Naive thymus-derived CD4-positive, alpha-beta T cell (primary cell): ENCODE measurements around the gene CACYBP. TPM values are rescaled to one million over a fixed set of nuclear protein-coding genes. Genes with fewer than 3 reads are reported as not detected.

Source experiments
- ATAC-seq: fragments of 150-1000 bp; cut with Tn5 transposase; 2 replicates; pipeline ENCODE4 v1.10.0; 2021; ENCODE audit warnings: mild to moderate bottlenecking, moderate library complexity
- CTCF ChIA-PET: fragments of 350-600 bp; sonication (Branson Sonifier 250); formaldehyde crosslinking; loops from one replicate; lab custom pipeline; 2021; ENCODE audit warnings: antibody characterized with exemption; lab: Charles Lee
- POLR2A ChIA-PET: fragments of 350-600 bp; sonication (Branson Sonifier 250); formaldehyde crosslinking; loops from one replicate; lab custom pipeline; 2021; ENCODE audit warnings: antibody characterized with exemption, inconsistent platforms; lab: Charles Lee
- DNase-seq, 9 donors: peaks; one replicate each; pipeline versions ENCODE4 v3.0.0 to v3.0.0-alpha.2; 2020 to 2022; ENCODE audit warnings: mixed read lengths in 1 of 9
- H3K27ac ChIP-seq: one replicate; pipeline ENCODE4 v1.7.0; 2013; ENCODE audit warnings: mild to moderate bottlenecking, low read depth, low read length, moderate library complexity
- H3K27me3 ChIP-seq, 2 donors: one replicate each; pipeline ENCODE4 v1.7.0; 2013; ENCODE audit warnings: low read length in 2 of 2, mild to moderate bottlenecking in 2 of 2, moderate library complexity in 2 of 2; ENCODE audit not compliant: control insufficient read depth in 2 of 2, insufficient read depth in 2 of 2
- H3K36me3 ChIP-seq, 3 experiments: 1 replicate in 2 of 3; 2 replicates in 1 of 3; pipeline ENCODE4 v1.7.0; 2013; ENCODE audit warnings: low read length in 3 of 3, mild to moderate bottlenecking in 3 of 3, moderate library complexity in 1 of 3; ENCODE audit not compliant: insufficient read depth in 3 of 3, control insufficient read depth in 2 of 3
- H3K4me1 ChIP-seq, 2 donors: one replicate each; pipeline ENCODE4 v1.7.0; 2013; ENCODE audit warnings: low read length in 2 of 2, mild to moderate bottlenecking in 2 of 2, moderate library complexity in 1 of 2; ENCODE audit not compliant: control insufficient read depth in 2 of 2, insufficient read depth in 2 of 2
- H3K4me3 ChIP-seq: 2 replicates; pipeline ENCODE4 v1.7.0; 2013; ENCODE audit warnings: mild to moderate bottlenecking, low read length
- H3K9me3 ChIP-seq, 3 experiments: 1 replicate in 2 of 3; 2 replicates in 1 of 3; pipeline ENCODE4 v1.7.0; 2013; ENCODE audit warnings: low read length in 3 of 3; ENCODE audit not compliant: control insufficient read depth in 2 of 3
- H3K27ac Mint-ChIP-seq, 9 donors: one replicate each; pipeline ENCODE4 v1.8.0; 2020 to 2022; ENCODE audit warnings: mixed read lengths in 9 of 9, mild to moderate bottlenecking in 8 of 9, moderate library complexity in 5 of 9, inconsistent platforms in 2 of 9
- H3K27me3 Mint-ChIP-seq, 5 donors: one replicate each; pipeline ENCODE4 v1.8.0; 2021 to 2022; ENCODE audit warnings: mixed read lengths in 5 of 5, mild to moderate bottlenecking in 1 of 5
- H3K36me3 Mint-ChIP-seq, 5 donors: one replicate each; pipeline ENCODE4 v1.8.0; 2020 to 2022; ENCODE audit warnings: mixed read lengths in 5 of 5, mild to moderate bottlenecking in 3 of 5, inconsistent platforms in 1 of 5
- H3K4me1 Mint-ChIP-seq, 7 donors: one replicate each; pipeline ENCODE4 v1.8.0; 2020 to 2022; ENCODE audit warnings: mixed read lengths in 7 of 7, mild to moderate bottlenecking in 3 of 7, inconsistent platforms in 1 of 7
- H3K4me3 Mint-ChIP-seq, 10 donors: one replicate each; pipeline ENCODE4 v1.8.0; 2020 to 2022; ENCODE audit warnings: mild to moderate bottlenecking in 10 of 10, mixed read lengths in 10 of 10, moderate library complexity in 6 of 10, inconsistent platforms in 2 of 10
- H3K9me3 Mint-ChIP-seq, 11 donors: one replicate each; pipeline ENCODE4 v1.8.0; 2020 to 2022; ENCODE audit warnings: mixed read lengths in 11 of 11, mild to moderate bottlenecking in 4 of 11, inconsistent platforms in 1 of 11, moderate library complexity in 1 of 11
- intact Hi-C, 2 donors: fragments of 100-400 bp; cut with micrococcal nuclease; formaldehyde crosslinking; loops; one replicate each; pipeline ENCODE4 v1.15.1; 2023
- polyA plus RNA-seq, 2 donors: library from polyadenylated mRNA; unstranded; fragments of 300-500 nt; fragmentation: Illumina TruSeq; gene quantifications; one replicate each; pipeline ENCODE4 v1.2.3, GENCODE V29; 2021
- total RNA-seq, 6 experiments: library from RNA in 5 of 6; stranded (reverse) in 5 of 6; gene quantifications; 1 replicate in 5 of 6; 2 replicates in 1 of 6; pipeline ENCODE4 v1.2.3 and lab custom pipeline; 2021 to 2026

Gene CACYBP
- total and polyA plus RNA-seq, 7 experiments from 2014 or later, result 70.8 to 192 (median 101) TPM

GRCh38 chr1:174964261-174964971 is 35.3 kb upstream of the CACYBP start:
- H3K4me1 ChIP-seq, result peaks cover 56% of the 10 kb centered on the region in 2 donors
- Mint-ChIP-seq H3K27ac (peak overlapping the region; percentile 87 to 99 (median 91)), H3K4me1 (peaks cover 27 to 64% (median 58%) of the 10 kb centered on the region in 7 donors)

GRCh38 chr1:174964972-174965361 is 34.8 kb upstream of the CACYBP start:
- CTCF ChIA-PET, result interaction anchor here (0.8 to 2.7 kb wide), 4 partner anchors 18 to 165 kb away, joined by 5 to 15 read pairs (median 10); no protein-coding TSS in a partner anchor
- DNase-seq (peak in 6 of 9 donors; percentile 41 to 70 (median 60)), ATAC-seq (peak; percentile 57)
- intact Hi-C loops, result loop anchor here (1.0 to 10.0 kb wide), 9 partner anchors 8 to 230 kb away; partner anchors contain the start of genes CACYBP (in 2 of the 2), MRPS14 (in 2 of the 2) and KIAA0040 (in 1 of the 2)
- Histone ChIP-seq H3K27me3 (no peaks in the 10 kb centered on the region), H3K4me1 (peaks cover 62% of the 10 kb centered on the region in 2 donors), H3K36me3 (no peaks in the 10 kb centered on the region), H3K4me3 (peak overlapping the region; percentile 39), H3K9me3 (no peaks in the 10 kb centered on the region), H3K27ac (peak overlapping the region; percentile 68)
- Mint-ChIP-seq H3K27ac (peak overlapping the region; percentile 87 to 99 (median 91)), H3K9me3 (peaks cover 0 to 2% (median 0%) of the 10 kb centered on the region in 11 donors), H3K4me1 (peaks cover 32 to 70% (median 64%) of the 10 kb centered on the region in 7 donors), H3K36me3 (peaks cover 0 to 6% (median 0%) of the 10 kb centered on the region in 5 donors), H3K4me3 (peak overlapping the region; percentile 67 to 93 (median 82)), H3K27me3 (no peaks in the 10 kb centered on the region)
- POLR2A ChIA-PET, result interaction anchor here (0.6 to 10.7 kb wide), 17 partner anchors 11 to 1096 kb away, joined by 3 to 227 read pairs (median 5); partner anchors contain the start of genes CACYBP, MRPS14 and ZBTB37

More at GRCh38 chr1:174964261-174964971, 35.3 kb upstream of the CACYBP start:
- Mint-ChIP-seq H3K9me3 (peaks cover 0 to 2% (median 0%) of the 10 kb centered on the region in 11 donors), H3K4me3 (peak overlapping the region; percentile 67 to 93 (median 82)), H3K36me3 (peaks cover 0 to 6% (median 0%) of the 10 kb centered on the region in 5 donors), H3K27me3 (no peaks in the 10 kb centered on the region)
- Histone ChIP-seq H3K27me3 (no peaks in the 10 kb centered on the region), H3K9me3 (no peaks in the 10 kb centered on the region), H3K4me3 (peak overlapping the region; percentile 39), H3K36me3 (no peaks in the 10 kb centered on the region), H3K27ac (peak overlapping the region; percentile 68)
- ATAC-seq, result peak; percentile 79
- POLR2A ChIA-PET, result interaction anchor here (0.6 to 10.7 kb wide), 11 partner anchors 10 to 165 kb away, joined by 3 to 227 read pairs (median 5); partner anchors contain the start of genes CACYBP and MRPS14
- intact Hi-C loops, result loop anchor here (1.0 to 10.0 kb wide), 6 partner anchors 26 to 230 kb away; partner anchors contain the start of genes MRPS14 (in 2 of the 2), CACYBP (in 1 of the 2) and KIAA0040 (in 1 of the 2)
- CTCF ChIA-PET, result interaction anchor here (1.0 kb wide), 1 partner anchor 164 kb away, joined by 3 read pairs; no protein-coding TSS in a partner anchor
- DNase-seq, result peak in 8 of 9 donors; percentile 26 to 82 (median 68)

GRCh38 chr1:174965362-174966007 is 34.3 kb upstream of the CACYBP start:
- Mint-ChIP-seq H3K4me1 (peaks cover 34 to 75% (median 69%) of the 10 kb centered on the region in 7 donors), H3K9me3 (peaks cover 0 to 2% (median 0%) of the 10 kb centered on the region in 11 donors), H3K4me3 (peak overlapping the region; percentile 67 to 93 (median 82)), H3K27ac (peak overlapping the region; percentile 87 to 99 (median 91)), H3K27me3 (no peaks in the 10 kb centered on the region), H3K36me3 (peaks cover 0 to 9% (median 0%) of the 10 kb centered on the region in 5 donors)
- DNase-seq, result peak in 4 of 9 donors; percentile 13 to 27 (median 20)
- Histone ChIP-seq H3K36me3 (no peaks in the 10 kb centered on the region), H3K4me3 (peak overlapping the region; percentile 39), H3K27ac (peak overlapping the region; percentile 68), H3K9me3 (no peaks in the 10 kb centered on the region), H3K4me1 (peaks cover 67% of the 10 kb centered on the region in 2 donors), H3K27me3 (no peaks in the 10 kb centered on the region)
- ChIA-PET CTCF (interaction anchor here (0.8 to 2.7 kb wide), 5 partner anchors 18 to 165 kb away, joined by 5 to 15 read pairs (median 6); no protein-coding TSS in a partner anchor), POLR2A (interaction anchor here (0.6 to 10.7 kb wide), 26 partner anchors 8 to 1097 kb away, joined by 3 to 227 read pairs (median 3); partner anchors contain the start of genes CACYBP, MRPS14 and ZBTB37)
- ATAC-seq, result no peak
- intact Hi-C loops, result loop anchor here (1.0 to 10.0 kb wide), 8 partner anchors 7 to 229 kb away; partner anchors contain the start of genes CACYBP (in 1 of the 2), KIAA0040 (in 1 of the 2) and MRPS14 (in 1 of the 2)

GRCh38 chr1:174966008-174966572 is 33.7 kb upstream of the CACYBP start:
- Mint-ChIP-seq H3K27me3 (no peaks in the 10 kb centered on the region), H3K4me1 (peaks cover 35 to 75% (median 67%) of the 10 kb centered on the region in 7 donors), H3K36me3 (peaks cover 0 to 9% (median 0%) of the 10 kb centered on the region in 5 donors), H3K9me3 (peaks cover 0 to 2% (median 0%) of the 10 kb centered on the region in 11 donors), H3K27ac (peak overlapping the region; percentile 87 to 99 (median 91)), H3K4me3 (peak overlapping the region; percentile 67 to 93 (median 82))
- Histone ChIP-seq H3K4me3 (peak overlapping the region; percentile 39), H3K9me3 (no peaks in the 10 kb centered on the region), H3K27ac (peak overlapping the region; percentile 68), H3K36me3 (no peaks in the 10 kb centered on the region), H3K27me3 (no peaks in the 10 kb centered on the region), H3K4me1 (peaks cover 68 to 71% of the 10 kb centered on the region in 2 donors)
- ChIA-PET POLR2A (interaction anchor here (0.6 to 10.7 kb wide), 25 partner anchors 8 to 1098 kb away, joined by 3 to 227 read pairs (median 3); partner anchors contain the start of genes CACYBP, MRPS14 and ZBTB37), CTCF (interaction anchor here (0.8 to 2.7 kb wide), 5 partner anchors 17 to 166 kb away, joined by 5 to 15 read pairs (median 6); no protein-coding TSS in a partner anchor)
- intact Hi-C loops, result loop anchor here in 1 of 2 donors (1.0 to 10.0 kb wide), 3 partner anchors 8 to 229 kb away; partner anchors contain the start of gene KIAA0040
- no peak for DNase-seq
- ATAC-seq, result no peak

- Histone ChIP-seq H3K4me1 (peaks cover 76 to 84% of the 10 kb centered on the region in 2 donors), H3K27me3 (no peaks in the 10 kb centered on the region), H3K4me3 (peak overlapping the region; percentile 18), H3K27ac (peak overlapping the region; percentile 71), H3K9me3 (no peaks in the 10 kb centered on the region), H3K36me3 (no peaks in the 10 kb centered on the region)
- Mint-ChIP-seq H3K27ac (peak overlapping the region; percentile 87 to 97 (median 92)), H3K9me3 (peaks cover 0 to 2% (median 0%) of the 10 kb centered on the region in 11 donors), H3K4me1 (peaks cover 46 to 90% (median 81%) of the 10 kb centered on the region in 7 donors), H3K27me3 (no peaks in the 10 kb centered on the region), H3K4me3 (peak overlapping the region; percentile 56 to 86 (median 74)), H3K36me3 (peaks cover 0 to 22% (median 5%) of the 10 kb centered on the region in 5 donors)
- POLR2A ChIA-PET, result interaction anchor here (0.6 to 10.7 kb wide), 19 partner anchors 11 to 1242 kb away, joined by 3 to 227 read pairs (median 5); partner anchors contain the start of genes CACYBP and MRPS14
- DNase-seq (peak in 7 of 9 donors; percentile 27 to 68 (median 58)), ATAC-seq (peak; percentile 24)
- intact Hi-C loops, result loop anchor here (2.0 to 10.0 kb wide), 3 partner anchors 13 to 227 kb away; partner anchors contain the start of gene KIAA0040 (in 1 of the 2)
- CTCF ChIA-PET, result interaction anchor here (0.6 to 1.8 kb wide), 7 partner anchors 10 to 168 kb away, joined by 3 to 12 read pairs (median 3); no protein-coding TSS in a partner anchor
Observed at GRCh38 chr1:174967845-174968705, 31.7 kb upstream of the CACYBP start.
